ENCODE results near the gene MEX3B.
"Not testable (repeated sequence)": the region's sequence is repeated elsewhere in the genome, so short reads cannot be mapped to it uniquely, and the experiment has no call there.

The MEX3B gene

DNA sequence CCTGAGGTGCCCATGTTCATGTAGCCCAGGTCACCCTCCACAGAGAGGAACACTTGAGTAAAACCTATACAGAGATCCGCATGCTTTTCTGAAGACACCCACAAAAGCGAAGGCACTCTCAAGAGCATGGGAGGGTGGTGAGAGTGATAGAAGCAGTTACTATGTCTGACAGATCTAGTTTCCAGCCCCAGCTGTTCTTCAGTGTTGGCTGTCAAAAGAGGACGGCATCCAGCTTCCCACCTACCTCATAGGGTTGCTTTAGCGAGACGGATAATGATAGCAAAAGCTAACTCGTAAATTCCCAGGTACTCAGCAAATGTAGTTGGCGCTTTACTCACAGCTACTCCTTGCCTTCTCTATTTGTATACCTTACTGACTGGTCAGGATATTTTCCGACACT is 3.0 kb upstream of the MEX3B start:
- DNase-seq, result no peak

DNA sequence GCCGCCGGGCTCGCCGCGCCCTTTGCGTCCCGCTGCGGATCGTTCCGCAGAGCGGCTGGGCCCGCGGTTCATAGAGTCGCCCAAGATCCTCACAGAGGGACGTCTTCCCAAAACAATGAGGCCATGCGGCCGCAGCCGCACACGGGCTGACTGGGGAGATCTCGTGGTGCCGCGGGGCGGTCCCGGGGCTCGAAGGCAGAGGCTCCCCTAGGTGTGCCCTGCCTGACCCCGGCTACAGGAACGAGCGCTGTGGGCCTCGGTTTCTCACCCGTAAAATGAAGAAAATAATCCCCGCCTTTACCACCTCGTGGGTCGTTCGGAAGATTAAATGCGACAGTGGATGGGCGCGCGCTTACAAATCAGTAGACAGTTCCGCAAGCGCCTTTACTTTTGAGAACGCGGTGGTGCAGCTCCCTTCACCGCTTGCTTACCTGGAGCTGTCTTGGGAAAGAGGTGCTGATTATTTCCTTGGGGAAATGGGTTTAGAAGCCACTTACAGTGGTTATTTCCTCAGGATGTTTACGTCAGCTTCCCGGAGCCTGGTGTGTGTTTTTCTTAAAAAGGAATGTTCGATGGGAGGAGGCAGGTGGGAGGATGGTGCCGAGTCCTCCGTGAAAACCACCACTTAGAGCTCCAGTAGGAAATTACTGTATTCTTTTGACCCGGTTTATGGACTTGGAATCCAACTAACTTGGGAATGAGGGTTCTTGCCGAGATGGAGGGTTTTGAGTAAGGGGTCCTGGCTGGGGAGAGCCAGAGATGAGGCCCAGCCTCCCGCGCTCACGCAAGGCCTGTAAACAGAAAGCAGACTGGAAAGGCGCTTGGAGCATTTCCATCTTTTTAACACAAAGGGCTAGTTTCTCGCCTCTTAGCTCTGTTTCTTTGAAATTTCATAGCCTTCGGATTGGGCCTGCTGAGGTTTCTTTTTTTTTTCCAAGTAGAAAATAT is 1.9 kb upstream of the MEX3B start:
- no peak for DNase-seq

- peak; percentile 72 for DNase-seq
Measured at GRCh38 chr15:82046666-82047452, 1.0 kb upstream of the MEX3B start.

- no peak for DNase-seq
Measured at GRCh38 chr15:82045179-82045891, 483 bp downstream of the MEX3B start.

DNA sequence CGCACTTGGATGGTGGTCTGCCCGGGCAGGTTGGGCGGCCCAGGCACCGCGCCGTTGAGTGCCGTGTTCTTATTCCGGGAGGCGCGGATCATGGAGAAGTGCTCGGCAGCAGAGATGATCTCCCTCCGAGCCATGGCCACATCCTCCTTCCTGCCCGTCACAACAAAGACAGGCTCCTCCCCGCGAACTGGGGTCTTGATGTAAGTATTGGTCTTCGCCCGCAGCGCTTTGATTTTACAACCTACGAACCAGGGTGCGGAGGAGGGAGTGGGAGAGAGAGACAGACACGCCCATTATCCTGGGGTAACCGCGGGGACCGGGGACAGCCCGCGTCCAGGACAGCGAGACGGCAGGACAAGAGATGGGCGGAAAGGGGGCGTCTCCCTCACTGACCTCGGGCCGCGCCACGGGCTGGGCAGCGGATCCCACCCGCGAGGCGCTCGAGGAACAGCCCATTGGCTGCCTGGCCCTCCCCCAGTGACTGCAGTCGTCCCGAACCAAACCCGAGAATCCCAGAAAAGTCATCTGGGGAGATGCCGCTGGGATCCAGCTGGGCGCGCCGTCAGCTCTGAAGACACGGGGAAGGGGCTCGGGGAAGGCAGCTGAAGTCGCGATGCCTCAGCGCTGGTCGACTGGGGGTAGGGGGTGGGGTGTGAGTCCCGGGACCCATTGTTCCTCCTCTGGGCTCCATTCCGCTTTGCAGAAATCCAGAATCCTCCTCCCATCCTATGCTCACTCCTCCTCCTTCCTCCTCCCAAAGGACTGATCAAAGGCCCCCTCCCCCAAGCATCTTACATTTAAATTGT is 1.2 kb downstream of the MEX3B start:
- no peak for DNase-seq

GRCh38 chr15:82043796-82044372 is 1.9 kb downstream of the MEX3B start:
- DNase-seq, result no peak

DNA sequence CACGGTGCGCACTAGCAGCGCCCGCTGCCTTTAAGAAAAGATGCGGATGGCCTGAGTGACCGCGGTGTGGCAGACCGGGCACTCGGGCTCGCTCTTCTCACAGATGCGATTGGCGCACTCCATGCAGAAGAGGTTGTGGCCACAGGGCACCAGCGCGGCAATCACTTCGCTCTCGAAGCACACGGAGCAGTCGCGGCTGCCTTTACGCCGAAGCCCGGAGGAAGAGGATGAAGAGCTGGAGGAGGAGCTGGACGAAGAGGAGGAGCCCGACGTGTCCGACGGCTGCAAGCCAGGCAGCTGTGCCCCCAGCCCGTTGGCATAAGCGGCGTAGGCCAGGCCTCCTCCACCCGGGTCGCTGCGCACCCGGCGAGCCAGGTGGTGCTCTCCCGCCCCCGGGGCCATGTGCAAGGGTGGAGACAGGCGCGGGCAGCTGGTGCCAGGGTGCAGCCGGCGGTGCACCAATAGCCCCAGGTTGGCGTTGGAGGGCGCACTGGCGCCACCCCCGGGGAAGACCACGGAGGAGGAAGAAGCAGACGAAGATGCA is 2.6 kb downstream of the MEX3B start:
- no peak for DNase-seq

DNA sequence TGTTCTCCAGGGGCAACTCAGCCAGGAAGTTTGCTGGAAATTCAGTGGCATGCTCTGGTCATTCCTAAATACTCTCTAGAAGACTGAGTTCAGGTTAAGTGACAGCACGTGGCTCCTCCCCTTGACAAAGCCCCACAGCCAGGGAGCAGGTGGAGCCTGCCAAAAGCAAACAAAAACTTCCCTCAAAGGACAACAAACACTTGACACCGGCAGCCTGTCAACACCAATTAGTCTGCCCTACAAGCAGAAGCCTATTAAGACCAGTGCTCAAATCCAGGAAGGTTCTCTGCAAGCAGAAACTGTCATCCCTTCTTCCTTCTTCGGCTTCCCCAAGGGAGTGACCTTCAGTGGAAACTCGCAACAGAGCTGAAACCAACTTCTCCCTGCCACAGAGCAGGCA is 5.0 kb downstream of the MEX3B start:
- no peak for DNase-seq

GRCh38 chr15:82040390-82040789 is 5.4 kb downstream of the MEX3B start:
- DNase-seq, result no peak

DNA sequence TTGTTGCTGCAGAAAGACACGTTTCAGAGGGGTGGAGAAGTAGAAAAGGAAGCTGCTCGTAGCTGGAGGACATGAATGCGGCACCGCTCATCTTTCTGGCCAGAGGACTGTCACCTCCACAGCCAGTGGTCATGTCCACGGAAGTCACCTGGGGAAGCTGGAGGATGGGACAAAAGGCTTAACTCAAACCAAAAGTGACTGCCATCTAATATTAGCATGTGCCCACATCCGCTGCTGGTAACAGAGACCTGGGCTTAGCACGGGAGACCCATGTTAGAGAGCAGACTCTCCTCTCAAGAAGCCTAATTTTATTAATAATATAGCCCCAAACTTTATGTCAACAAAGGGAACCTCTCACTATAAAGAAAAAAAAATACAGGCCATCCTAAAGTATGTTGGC is 5.9 kb downstream of the MEX3B start:
- DNase-seq, result no peak

- DNase-seq, result no peak
Measured at GRCh38 chr15:82036461-82036860, 9.4 kb downstream of the MEX3B start.

GRCh38 chr15:82031871-82032270 is 13.9 kb downstream of the MEX3B start:
- DNase-seq, result no peak

DNA sequence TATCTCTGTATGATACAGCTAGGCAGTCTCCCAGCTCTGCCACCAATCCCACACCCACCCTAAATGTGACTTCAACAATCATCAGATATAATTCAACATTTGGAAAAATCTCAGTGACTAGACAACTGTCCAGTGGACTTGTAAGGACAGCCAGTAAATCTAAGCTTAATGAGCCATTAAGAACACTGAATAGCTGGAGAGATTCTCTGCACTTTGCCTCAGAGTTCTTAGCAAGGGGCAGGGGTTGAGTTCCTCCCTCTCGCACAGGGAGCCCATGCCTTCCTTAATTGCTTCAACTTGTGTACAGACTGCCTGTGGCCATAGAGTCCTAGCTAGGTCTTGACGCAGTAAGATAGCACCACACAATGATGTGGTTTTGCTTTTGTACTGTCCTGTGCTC is 15.6 kb downstream of the MEX3B start:
- no peak for DNase-seq

DNA sequence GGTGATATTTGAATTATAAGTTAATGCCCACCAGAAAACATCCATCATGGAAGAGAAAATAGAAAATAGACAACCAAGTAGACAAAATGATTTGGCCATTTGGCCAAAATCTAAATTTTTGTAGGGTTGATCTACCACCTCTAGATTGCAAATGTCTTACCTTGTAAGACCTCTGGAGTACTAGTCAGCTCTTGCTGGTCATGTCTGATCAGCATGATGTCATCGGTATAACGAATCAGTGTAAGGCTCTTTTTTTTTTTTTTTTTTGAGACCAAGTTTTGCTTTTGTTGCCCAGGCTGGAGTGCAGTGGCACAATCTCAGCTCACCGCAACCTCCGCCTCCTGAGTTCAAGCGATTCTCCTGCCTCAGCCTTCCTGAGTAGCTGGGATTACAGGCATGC is 17.7 kb downstream of the MEX3B start:
- not testable (repeated sequence) for DNase-seq

GRCh38 chr15:82021992-82022391 is 23.8 kb downstream of the MEX3B start:
- no peak for DNase-seq

GRCh38 chr15:82020625-82021394 is 25.0 kb downstream of the MEX3B start:
- no peak for DNase-seq

DNA sequence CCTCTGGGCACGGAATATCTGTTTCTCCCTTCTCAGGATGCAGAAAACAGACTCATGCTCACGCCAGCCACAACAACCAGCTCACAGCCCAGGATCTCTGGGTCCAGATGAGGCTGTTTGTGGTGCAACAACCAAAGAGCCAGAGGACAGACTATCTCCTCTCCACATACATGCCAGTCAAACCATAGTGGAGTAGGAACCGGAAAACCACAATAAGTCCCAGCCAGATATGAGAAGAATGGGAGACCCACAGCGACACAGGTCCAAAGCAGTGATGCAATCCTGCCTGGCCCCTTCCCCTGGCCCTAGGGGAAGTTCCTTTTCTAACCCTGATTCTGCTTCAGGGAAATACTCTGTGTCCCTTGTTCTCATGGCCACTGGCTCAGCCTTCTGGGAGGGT is 27.6 kb downstream of the MEX3B start:
- DNase-seq, result no peak

GRCh38 chr15:82017656-82018055 is 28.2 kb downstream of the MEX3B start:
- DNase-seq, result no peak

- DNase-seq, result no peak
Measured at GRCh38 chr15:82014989-82015388, 30.8 kb downstream of the MEX3B start.

- no peak for DNase-seq
Measured at GRCh38 chr15:82012908-82013307, 32.9 kb downstream of the MEX3B start.

DNA sequence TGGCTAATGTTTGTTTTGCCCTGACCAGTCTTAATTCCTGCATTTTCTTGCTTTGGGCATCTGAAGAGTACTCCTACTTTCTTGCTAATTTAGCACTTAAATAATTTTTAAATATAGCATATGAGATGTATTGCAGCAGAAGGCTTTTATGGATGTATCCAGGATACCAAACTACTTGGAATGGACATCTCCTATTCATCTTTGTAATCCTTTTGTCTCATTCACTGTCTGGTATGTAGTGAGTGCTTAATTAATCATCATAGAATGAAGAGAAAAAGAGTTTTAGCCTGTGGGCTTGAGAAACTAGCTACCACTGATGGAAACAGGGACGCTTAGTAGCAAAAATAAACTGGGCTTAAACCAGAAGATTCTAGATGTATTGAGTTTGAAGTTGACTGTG is 40.6 kb downstream of the MEX3B start:
- DNase-seq, result no peak

All from effector CD4-positive, alpha-beta T cell (primary cell).